K562 (cell line): ENCODE results near the gene SOX18. TPM values are rescaled to one million over a fixed set of nuclear protein-coding genes. Genes with fewer than 3 reads are reported as not detected.

Experiments
- CHAMP1 ChIP-seq: fragments of 450-650 bp; IDR thresholded peaks from 2 replicates; pipeline ENCODE4 v1.6.1; 2016; ENCODE audit warnings: mild to moderate bottlenecking
- EP400 ChIP-seq: fragments of 450-650 bp; IDR thresholded peaks from 2 replicates; pipeline ENCODE4 v1.6.1; 2017; ENCODE audit warnings: antibody characterized with exemption, mild to moderate bottlenecking, moderate library complexity
- EZH2 ChIP-seq: IDR thresholded peaks from 2 replicates; pipeline ENCODE4 v1.6.1; 2012; ENCODE audit warnings: low read depth, mild to moderate bottlenecking, inconsistent platforms, low read length, borderline replicate concordance
- ILF3 ChIP-seq: fragments of 450-650 bp; IDR thresholded peaks from 2 replicates; pipeline ENCODE4 v1.6.1; 2018; ENCODE audit warnings: antibody characterized with exemption, mild to moderate bottlenecking, moderate library complexity, borderline replicate concordance
- MEF2D ChIP-seq: conservative IDR thresholded peaks from 2 replicates; pipeline ENCODE4 v1.6.1; 2016; ENCODE audit warnings: low read depth, missing genetic modification characterization, missing compliant biosample characterization
- NELFE ChIP-seq: IDR thresholded peaks from 2 replicates; pipeline ENCODE4 v1.6.1; 2011; ENCODE audit warnings: mild to moderate bottlenecking; ENCODE audit not compliant: insufficient read depth, insufficient read length
- PRPF4 ChIP-seq: fragments of 200-400 bp; formaldehyde crosslinking; IDR thresholded peaks from one replicate; pipeline ENCODE4 v1.6.1; 2017; ENCODE audit warnings: low read length, low read depth, mild to moderate bottlenecking; ENCODE audit not compliant: insufficient read depth, poor library complexity, severe bottlenecking
- PTBP1 ChIP-seq: fragments of 200-400 bp; formaldehyde crosslinking; IDR thresholded peaks from 2 replicates; pipeline ENCODE4 v1.6.1; 2017; ENCODE audit warnings: low read depth, low read length
- SMARCB1 ChIP-seq: IDR thresholded peaks from 2 replicates; pipeline ENCODE4 v1.6.1; 2011; ENCODE audit warnings: improper control_type of control experiment, low read depth; ENCODE audit not compliant: insufficient read length
- TCFL5 ChIP-seq: fragments of 250-450 bp; sonication (Bioruptor Pico); conservative IDR thresholded peaks from 2 replicates; pipeline ENCODE4 v1.6.1; 2021; ENCODE audit warnings: mild to moderate bottlenecking, moderate library complexity, matching md5 sums
- ZC3H11A ChIP-seq: IDR thresholded peaks from 2 replicates; pipeline ENCODE4 v1.6.1; 2012; ENCODE audit warnings: low read depth, low read length, improper control_type of control experiment
- ZNF655 ChIP-seq: fragments of 250-450 bp; sonication (Bioruptor Pico); IDR thresholded peaks from 2 replicates; pipeline ENCODE4 v1.5.0; 2021
- ZNF778 ChIP-seq: fragments of 450-650 bp; formaldehyde crosslinking; IDR thresholded peaks from 2 replicates; pipeline ENCODE4 v1.4.0; 2020; ENCODE audit warnings: mild to moderate bottlenecking, moderate library complexity
- polyA plus RNA-seq, 8 experiments: library from polyadenylated mRNA; depleted of rRNA in 4 of 8; stranded (reverse) in 5 of 8; unstranded in 3 of 8; fragments of >200 nt; fragmentation: Nextera tagmentation in 2 of 8; fragmentation: Illumina TruSeq in 1 of 8; extraction: Ambion mirVana in 2 of 8; extraction: Trizol in 1 of 8; gene quantifications; 2 replicates each; pipeline versions ENCODE4 v1.2.1 to v1.2.3, GENCODE V29; 2011 to 2014; ENCODE audit warnings: inconsistent platforms in 1 of 8, missing spikeins in 1 of 8
- total RNA-seq, 7 experiments: library from RNA; depleted of rRNA in 6 of 7; stranded (reverse); fragments of >200 nt in 6 of 7; fragmentation: Illumina TruSeq in 2 of 7; extraction: Trizol in 2 of 7; gene quantifications; 2 replicates each; pipeline versions ENCODE4 v1.2.1 to v1.2.3, GENCODE V29; 2011 to 2021; ENCODE audit warnings: low replicate concordance in 1 of 7
- TF ChIP-seq, protein P1 (sequence below), 2 experiments: fragments of 450-650 bp; IDR thresholded peaks; 2 replicates each; pipeline ENCODE4 v1.6.1; 2018; ENCODE audit warnings: mild to moderate bottlenecking in 2 of 2, low read depth in 1 of 2; ENCODE audit not compliant: partially characterized antibody in 2 of 2
- TF ChIP-seq, protein P2 (sequence below): fragments of 450-650 bp; conservative IDR thresholded peaks from 2 replicates; pipeline ENCODE4 v1.6.1; 2016; ENCODE audit warnings: missing genetic modification characterization, low read depth, mild to moderate bottlenecking, control low read depth, missing compliant biosample characterization
- TF ChIP-seq, protein P3 (sequence below): IDR thresholded peaks from 3 replicates; pipeline ENCODE4 v1.6.1; 2011; ENCODE audit warnings: borderline replicate concordance, mild to moderate bottlenecking; ENCODE audit not compliant: insufficient read length, insufficient read depth

SOX18 gene
- total and polyA plus RNA-seq, 9 of the 15 experiments (the other 6 are each of a cell fraction or from before 2014, with no cell fraction given): 0.15 to 19.8 (median 0.33) TPM

DNA sequence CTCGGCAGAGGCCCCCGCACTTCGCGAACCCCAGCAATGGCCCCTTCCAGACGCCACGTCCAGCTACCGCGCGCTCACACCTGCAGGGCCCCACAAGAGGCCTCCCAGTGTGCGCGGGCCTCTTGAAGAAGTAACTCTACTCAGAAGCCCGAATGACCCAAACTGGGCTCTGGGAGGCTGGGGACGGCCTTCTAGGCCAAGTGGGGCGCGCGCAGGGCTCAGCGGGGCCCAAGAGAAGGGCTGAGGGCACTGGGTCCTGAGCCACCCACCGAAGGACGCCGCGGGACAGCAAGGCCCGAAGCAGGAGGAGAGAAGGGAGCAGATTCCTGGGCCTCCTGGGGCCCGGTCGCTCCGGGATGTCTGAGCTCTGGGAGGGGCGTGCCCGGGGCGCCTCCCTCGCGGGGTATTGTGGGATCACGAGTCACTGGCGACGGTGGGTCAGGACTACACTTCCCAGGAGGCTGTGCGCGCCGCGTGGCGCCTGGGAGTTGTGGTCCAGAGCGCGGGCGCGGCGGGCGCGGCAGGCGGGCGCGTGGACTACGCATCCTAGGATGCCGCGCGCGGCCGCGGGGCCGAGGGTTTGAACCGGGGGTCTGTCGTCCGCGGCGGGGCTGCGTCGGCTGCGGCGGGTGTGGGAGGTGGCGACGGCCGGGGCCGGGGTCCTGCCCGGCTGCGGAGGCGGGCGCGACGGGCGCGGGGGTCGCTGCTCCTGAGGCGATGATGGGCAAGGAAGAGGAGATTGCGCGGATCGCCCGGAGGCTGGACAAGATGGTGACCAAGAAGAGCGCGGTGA is 13.4 kb upstream of the SOX18 start, which contains the start of gene TCEA2 (continued):
- TF ChIP-seq, protein P1, sequence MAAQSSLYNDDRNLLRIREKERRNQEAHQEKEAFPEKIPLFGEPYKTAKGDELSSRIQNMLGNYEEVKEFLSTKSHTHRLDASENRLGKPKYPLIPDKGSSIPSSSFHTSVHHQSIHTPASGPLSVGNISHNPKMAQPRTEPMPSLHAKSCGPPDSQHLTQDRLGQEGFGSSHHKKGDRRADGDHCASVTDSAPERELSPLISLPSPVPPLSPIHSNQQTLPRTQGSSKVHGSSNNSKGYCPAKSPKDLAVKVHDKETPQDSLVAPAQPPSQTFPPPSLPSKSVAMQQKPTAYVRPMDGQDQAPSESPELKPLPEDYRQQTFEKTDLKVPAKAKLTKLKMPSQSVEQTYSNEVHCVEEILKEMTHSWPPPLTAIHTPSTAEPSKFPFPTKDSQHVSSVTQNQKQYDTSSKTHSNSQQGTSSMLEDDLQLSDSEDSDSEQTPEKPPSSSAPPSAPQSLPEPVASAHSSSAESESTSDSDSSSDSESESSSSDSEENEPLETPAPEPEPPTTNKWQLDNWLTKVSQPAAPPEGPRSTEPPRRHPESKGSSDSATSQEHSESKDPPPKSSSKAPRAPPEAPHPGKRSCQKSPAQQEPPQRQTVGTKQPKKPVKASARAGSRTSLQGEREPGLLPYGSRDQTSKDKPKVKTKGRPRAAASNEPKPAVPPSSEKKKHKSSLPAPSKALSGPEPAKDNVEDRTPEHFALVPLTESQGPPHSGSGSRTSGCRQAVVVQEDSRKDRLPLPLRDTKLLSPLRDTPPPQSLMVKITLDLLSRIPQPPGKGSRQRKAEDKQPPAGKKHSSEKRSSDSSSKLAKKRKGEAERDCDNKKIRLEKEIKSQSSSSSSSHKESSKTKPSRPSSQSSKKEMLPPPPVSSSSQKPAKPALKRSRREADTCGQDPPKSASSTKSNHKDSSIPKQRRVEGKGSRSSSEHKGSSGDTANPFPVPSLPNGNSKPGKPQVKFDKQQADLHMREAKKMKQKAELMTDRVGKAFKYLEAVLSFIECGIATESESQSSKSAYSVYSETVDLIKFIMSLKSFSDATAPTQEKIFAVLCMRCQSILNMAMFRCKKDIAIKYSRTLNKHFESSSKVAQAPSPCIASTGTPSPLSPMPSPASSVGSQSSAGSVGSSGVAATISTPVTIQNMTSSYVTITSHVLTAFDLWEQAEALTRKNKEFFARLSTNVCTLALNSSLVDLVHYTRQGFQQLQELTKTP (IDR thresholded peaks at IDR 0.05; ENCODE audit: low read depth in 1 of 2, partially characterized antibody in 2 of 2): peak in 1 of 2 experiments; percentile 97
- TF ChIP-seq, protein P2, sequence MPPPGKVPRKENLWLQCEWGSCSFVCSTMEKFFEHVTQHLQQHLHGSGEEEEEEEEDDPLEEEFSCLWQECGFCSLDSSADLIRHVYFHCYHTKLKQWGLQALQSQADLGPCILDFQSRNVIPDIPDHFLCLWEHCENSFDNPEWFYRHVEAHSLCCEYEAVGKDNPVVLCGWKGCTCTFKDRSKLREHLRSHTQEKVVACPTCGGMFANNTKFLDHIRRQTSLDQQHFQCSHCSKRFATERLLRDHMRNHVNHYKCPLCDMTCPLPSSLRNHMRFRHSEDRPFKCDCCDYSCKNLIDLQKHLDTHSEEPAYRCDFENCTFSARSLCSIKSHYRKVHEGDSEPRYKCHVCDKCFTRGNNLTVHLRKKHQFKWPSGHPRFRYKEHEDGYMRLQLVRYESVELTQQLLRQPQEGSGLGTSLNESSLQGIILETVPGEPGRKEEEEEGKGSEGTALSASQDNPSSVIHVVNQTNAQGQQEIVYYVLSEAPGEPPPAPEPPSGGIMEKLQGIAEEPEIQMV (tag): no peak
- TF ChIP-seq ZC3H11A (no peak), ZNF655 (no peak), MEF2D (tag) (no peak), TCFL5 (CRISPR knock-in tag) (0 out of 2 replicates have a peak, but pooled peaks have one; percentile 26), ZNF778 (CRISPR knock-in tag) (no peak), EP400 (no peak), PRPF4 (no peak), ILF3 (no peak), EZH2 (no peak), PTBP1 (no peak), NELFE (no peak), SMARCB1 (no peak), CHAMP1 (no peak)
- TF ChIP-seq, protein P3, sequence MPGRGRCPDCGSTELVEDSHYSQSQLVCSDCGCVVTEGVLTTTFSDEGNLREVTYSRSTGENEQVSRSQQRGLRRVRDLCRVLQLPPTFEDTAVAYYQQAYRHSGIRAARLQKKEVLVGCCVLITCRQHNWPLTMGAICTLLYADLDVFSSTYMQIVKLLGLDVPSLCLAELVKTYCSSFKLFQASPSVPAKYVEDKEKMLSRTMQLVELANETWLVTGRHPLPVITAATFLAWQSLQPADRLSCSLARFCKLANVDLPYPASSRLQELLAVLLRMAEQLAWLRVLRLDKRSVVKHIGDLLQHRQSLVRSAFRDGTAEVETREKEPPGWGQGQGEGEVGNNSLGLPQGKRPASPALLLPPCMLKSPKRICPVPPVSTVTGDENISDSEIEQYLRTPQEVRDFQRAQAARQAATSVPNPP: no peak
